GM12878 (cell line): ENCODE data around the gene PIEZO2. TPM values are rescaled to one million over a fixed set of nuclear protein-coding genes. Genes with fewer than 3 reads are reported as not detected.
A peak's percentile ranks its signal among the peaks of the same experiment; 100 is the strongest.

Source experiments
- CBX3 ChIP-seq: fragments of 200-600 bp; sonication (generic); IDR thresholded peaks from 2 replicates; pipeline ENCODE4 v1.6.1; 2016; ENCODE audit warnings: low read depth, borderline replicate concordance
- FOS ChIP-seq: IDR thresholded peaks from 3 replicates; pipeline ENCODE4 v1.6.1; 2011; ENCODE audit warnings: borderline replicate concordance; ENCODE audit not compliant: insufficient read length; ENCODE audit errors: extremely low read depth
- NR2F1 ChIP-seq: fragments of 450-650 bp; conservative IDR thresholded peaks from 2 replicates; pipeline ENCODE4 v1.6.1; 2017; ENCODE audit warnings: mild to moderate bottlenecking
- RBBP5 ChIP-seq: fragments of 200-600 bp; sonication (generic); conservative IDR thresholded peaks from 2 replicates; pipeline ENCODE4 v1.6.1; 2016
- SIX5 ChIP-seq: IDR thresholded peaks from 2 replicates; pipeline ENCODE4 v1.6.1; 2011; ENCODE audit warnings: mild to moderate bottlenecking, low read depth, low read length, moderate library complexity; ENCODE audit not compliant: severe bottlenecking
- SMAD1 ChIP-seq: fragments of 450-650 bp; IDR thresholded peaks from 2 replicates; pipeline ENCODE4 v1.6.1; 2018; ENCODE audit warnings: mild to moderate bottlenecking, low read depth; ENCODE audit not compliant: partially characterized antibody
- SMAD5 ChIP-seq: IDR thresholded peaks from 2 replicates; pipeline ENCODE4 v1.6.1; 2016; ENCODE audit warnings: antibody characterized with exemption, low read depth
- SP1 ChIP-seq: IDR thresholded peaks from one replicate; pipeline ENCODE4 v1.6.1; 2011; ENCODE audit warnings: low read depth, low read length
- polyA plus RNA-seq, 11 experiments: library from polyadenylated mRNA; depleted of rRNA in 4 of 11; unstranded in 6 of 11; stranded (reverse) in 5 of 11; fragments of >200 nt; fragmentation: Nextera tagmentation in 4 of 11; fragmentation: Illumina TruSeq in 1 of 11; extraction: Ambion mirVana in 4 of 11; extraction: Trizol in 1 of 11; gene quantifications; 1 replicate in 1 of 11; 2 replicates in 10 of 11; pipeline versions ENCODE4 v1.2.1 to v1.2.3, GENCODE V29; 2011 to 2016; ENCODE audit warnings: inconsistent platforms in 2 of 11, missing spikeins in 2 of 11, low read depth in 1 of 11
- total RNA-seq, 4 experiments: library from RNA; depleted of rRNA in 3 of 4; stranded (reverse); fragments of >200 nt in 3 of 4; fragmentation: Illumina TruSeq in 1 of 4; extraction: Trizol in 1 of 4; gene quantifications; 2 replicates each; pipeline versions ENCODE4 v1.2.1 to v1.2.3, GENCODE V29; 2013 to 2021
- TF ChIP-seq, protein P1 (sequence below): fragments of 450-650 bp; IDR thresholded peaks from 2 replicates; pipeline ENCODE4 v1.6.1; 2017; ENCODE audit warnings: antibody characterized with exemption, mild to moderate bottlenecking, moderate library complexity
- TF ChIP-seq, protein P2 (sequence below), 3 experiments: IDR thresholded peaks in 2 of 3; conservative IDR thresholded peaks in 1 of 3; 2 replicates each; pipeline ENCODE4 v1.5.1; 2011; ENCODE audit warnings: low read depth in 3 of 3, low read length in 3 of 3, mild to moderate bottlenecking in 3 of 3, control low read depth in 2 of 3, moderate library complexity in 2 of 3, inconsistent platforms in 1 of 3, mixed read lengths in 1 of 3; ENCODE audit not compliant: control insufficient read depth in 2 of 3, insufficient read depth in 1 of 3; ENCODE audit errors: extremely low read depth in 1 of 3
- TF ChIP-seq, protein P3 (sequence below): fragments of 450-650 bp; IDR thresholded peaks from 2 replicates; pipeline ENCODE4 v1.6.1; 2014; ENCODE audit warnings: mild to moderate bottlenecking
- TF ChIP-seq, protein P4 (sequence below): fragments of 450-650 bp; IDR thresholded peaks from 2 replicates; pipeline ENCODE4 v1.6.1; 2016; ENCODE audit warnings: mild to moderate bottlenecking
- TF ChIP-seq, protein P5 (sequence below): fragments of 450-650 bp; IDR thresholded peaks from 2 replicates; pipeline ENCODE4 v1.6.1; 2017; ENCODE audit warnings: mild to moderate bottlenecking
- TF ChIP-seq, protein P6 (sequence below): fragments of 450-650 bp; formaldehyde crosslinking; IDR thresholded peaks from 2 replicates; pipeline ENCODE4 v1.5.0; 2022; ENCODE audit warnings: mild to moderate bottlenecking, missing genetic modification characterization
- TF ChIP-seq, protein P7 (sequence below): fragments of 450-650 bp; conservative IDR thresholded peaks from 2 replicates; pipeline ENCODE4 v1.6.1; 2017; ENCODE audit warnings: mild to moderate bottlenecking, moderate library complexity

The PIEZO2 gene
- total and polyA plus RNA-seq, 10 of the 15 experiments (the other 5 are each of a cell fraction or from before 2014, with no cell fraction given), result 6.7 to 42.3 (median 27.4) TPM

DNA sequence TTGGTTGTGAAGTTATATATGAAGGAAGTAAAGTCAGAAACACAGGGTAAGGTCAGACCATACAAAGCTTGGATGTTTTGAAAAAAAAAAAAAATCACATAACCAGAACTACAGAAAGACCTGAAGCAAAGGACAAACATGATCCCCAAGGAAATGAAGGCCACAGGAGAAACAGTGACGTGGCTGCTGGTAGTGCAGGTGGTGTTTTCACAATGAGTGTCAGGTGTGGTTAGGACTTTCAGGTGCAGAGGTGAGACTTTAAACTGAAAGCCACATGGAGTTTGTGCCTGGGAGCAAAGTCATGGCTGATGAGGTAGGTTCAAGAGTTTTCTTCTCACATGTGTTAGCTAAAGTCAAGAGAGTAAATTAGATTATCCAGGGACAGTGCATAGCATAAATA lies 270.7 kb downstream of the PIEZO2 start (continued):
- TF ChIP-seq, protein P1, sequence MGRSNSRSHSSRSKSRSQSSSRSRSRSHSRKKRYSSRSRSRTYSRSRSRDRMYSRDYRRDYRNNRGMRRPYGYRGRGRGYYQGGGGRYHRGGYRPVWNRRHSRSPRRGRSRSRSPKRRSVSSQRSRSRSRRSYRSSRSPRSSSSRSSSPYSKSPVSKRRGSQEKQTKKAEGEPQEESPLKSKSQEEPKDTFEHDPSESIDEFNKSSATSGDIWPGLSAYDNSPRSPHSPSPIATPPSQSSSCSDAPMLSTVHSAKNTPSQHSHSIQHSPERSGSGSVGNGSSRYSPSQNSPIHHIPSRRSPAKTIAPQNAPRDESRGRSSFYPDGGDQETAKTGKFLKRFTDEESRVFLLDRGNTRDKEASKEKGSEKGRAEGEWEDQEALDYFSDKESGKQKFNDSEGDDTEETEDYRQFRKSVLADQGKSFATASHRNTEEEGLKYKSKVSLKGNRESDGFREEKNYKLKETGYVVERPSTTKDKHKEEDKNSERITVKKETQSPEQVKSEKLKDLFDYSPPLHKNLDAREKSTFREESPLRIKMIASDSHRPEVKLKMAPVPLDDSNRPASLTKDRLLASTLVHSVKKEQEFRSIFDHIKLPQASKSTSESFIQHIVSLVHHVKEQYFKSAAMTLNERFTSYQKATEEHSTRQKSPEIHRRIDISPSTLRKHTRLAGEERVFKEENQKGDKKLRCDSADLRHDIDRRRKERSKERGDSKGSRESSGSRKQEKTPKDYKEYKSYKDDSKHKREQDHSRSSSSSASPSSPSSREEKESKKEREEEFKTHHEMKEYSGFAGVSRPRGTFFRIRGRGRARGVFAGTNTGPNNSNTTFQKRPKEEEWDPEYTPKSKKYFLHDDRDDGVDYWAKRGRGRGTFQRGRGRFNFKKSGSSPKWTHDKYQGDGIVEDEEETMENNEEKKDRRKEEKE, result no peak
- TF ChIP-seq CBX3 (no peak), FOS (no peak), SP1 (peak; percentile 66), SIX5 (no peak), SMAD5 (no peak), NR2F1 (0 out of 2 replicates have a peak, but pooled peaks have one; percentile 43), RBBP5 (no peak), SMAD1 (peak; percentile 79)
- TF ChIP-seq, protein P2, sequence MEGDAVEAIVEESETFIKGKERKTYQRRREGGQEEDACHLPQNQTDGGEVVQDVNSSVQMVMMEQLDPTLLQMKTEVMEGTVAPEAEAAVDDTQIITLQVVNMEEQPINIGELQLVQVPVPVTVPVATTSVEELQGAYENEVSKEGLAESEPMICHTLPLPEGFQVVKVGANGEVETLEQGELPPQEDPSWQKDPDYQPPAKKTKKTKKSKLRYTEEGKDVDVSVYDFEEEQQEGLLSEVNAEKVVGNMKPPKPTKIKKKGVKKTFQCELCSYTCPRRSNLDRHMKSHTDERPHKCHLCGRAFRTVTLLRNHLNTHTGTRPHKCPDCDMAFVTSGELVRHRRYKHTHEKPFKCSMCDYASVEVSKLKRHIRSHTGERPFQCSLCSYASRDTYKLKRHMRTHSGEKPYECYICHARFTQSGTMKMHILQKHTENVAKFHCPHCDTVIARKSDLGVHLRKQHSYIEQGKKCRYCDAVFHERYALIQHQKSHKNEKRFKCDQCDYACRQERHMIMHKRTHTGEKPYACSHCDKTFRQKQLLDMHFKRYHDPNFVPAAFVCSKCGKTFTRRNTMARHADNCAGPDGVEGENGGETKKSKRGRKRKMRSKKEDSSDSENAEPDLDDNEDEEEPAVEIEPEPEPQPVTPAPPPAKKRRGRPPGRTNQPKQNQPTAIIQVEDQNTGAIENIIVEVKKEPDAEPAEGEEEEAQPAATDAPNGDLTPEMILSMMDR (IDR thresholded peaks at IDR 0.05 in 2 of 3, conservative IDR thresholded peaks at IDR 0.05 in 1 of 3; ENCODE audit: control insufficient read depth in 2 of 3, extremely low read depth in 1 of 3, insufficient read depth in 1 of 3, low read depth in 3 of 3, low read length in 3 of 3), result no peak
- TF ChIP-seq, protein P3, sequence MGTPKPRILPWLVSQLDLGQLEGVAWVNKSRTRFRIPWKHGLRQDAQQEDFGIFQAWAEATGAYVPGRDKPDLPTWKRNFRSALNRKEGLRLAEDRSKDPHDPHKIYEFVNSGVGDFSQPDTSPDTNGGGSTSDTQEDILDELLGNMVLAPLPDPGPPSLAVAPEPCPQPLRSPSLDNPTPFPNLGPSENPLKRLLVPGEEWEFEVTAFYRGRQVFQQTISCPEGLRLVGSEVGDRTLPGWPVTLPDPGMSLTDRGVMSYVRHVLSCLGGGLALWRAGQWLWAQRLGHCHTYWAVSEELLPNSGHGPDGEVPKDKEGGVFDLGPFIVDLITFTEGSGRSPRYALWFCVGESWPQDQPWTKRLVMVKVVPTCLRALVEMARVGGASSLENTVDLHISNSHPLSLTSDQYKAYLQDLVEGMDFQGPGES, result no peak
- TF ChIP-seq, protein P4, sequence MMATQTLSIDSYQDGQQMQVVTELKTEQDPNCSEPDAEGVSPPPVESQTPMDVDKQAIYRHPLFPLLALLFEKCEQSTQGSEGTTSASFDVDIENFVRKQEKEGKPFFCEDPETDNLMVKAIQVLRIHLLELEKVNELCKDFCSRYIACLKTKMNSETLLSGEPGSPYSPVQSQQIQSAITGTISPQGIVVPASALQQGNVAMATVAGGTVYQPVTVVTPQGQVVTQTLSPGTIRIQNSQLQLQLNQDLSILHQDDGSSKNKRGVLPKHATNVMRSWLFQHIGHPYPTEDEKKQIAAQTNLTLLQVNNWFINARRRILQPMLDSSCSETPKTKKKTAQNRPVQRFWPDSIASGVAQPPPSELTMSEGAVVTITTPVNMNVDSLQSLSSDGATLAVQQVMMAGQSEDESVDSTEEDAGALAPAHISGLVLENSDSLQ, result peak; percentile 44; the same call in 1 of the 2 replicates
- TF ChIP-seq, protein P5, sequence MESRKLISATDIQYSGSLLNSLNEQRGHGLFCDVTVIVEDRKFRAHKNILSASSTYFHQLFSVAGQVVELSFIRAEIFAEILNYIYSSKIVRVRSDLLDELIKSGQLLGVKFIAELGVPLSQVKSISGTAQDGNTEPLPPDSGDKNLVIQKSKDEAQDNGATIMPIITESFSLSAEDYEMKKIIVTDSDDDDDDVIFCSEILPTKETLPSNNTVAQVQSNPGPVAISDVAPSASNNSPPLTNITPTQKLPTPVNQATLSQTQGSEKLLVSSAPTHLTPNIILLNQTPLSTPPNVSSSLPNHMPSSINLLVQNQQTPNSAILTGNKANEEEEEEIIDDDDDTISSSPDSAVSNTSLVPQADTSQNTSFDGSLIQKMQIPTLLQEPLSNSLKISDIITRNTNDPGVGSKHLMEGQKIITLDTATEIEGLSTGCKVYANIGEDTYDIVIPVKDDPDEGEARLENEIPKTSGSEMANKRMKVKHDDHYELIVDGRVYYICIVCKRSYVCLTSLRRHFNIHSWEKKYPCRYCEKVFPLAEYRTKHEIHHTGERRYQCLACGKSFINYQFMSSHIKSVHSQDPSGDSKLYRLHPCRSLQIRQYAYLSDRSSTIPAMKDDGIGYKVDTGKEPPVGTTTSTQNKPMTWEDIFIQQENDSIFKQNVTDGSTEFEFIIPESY, result no peak
- TF ChIP-seq, protein P6, sequence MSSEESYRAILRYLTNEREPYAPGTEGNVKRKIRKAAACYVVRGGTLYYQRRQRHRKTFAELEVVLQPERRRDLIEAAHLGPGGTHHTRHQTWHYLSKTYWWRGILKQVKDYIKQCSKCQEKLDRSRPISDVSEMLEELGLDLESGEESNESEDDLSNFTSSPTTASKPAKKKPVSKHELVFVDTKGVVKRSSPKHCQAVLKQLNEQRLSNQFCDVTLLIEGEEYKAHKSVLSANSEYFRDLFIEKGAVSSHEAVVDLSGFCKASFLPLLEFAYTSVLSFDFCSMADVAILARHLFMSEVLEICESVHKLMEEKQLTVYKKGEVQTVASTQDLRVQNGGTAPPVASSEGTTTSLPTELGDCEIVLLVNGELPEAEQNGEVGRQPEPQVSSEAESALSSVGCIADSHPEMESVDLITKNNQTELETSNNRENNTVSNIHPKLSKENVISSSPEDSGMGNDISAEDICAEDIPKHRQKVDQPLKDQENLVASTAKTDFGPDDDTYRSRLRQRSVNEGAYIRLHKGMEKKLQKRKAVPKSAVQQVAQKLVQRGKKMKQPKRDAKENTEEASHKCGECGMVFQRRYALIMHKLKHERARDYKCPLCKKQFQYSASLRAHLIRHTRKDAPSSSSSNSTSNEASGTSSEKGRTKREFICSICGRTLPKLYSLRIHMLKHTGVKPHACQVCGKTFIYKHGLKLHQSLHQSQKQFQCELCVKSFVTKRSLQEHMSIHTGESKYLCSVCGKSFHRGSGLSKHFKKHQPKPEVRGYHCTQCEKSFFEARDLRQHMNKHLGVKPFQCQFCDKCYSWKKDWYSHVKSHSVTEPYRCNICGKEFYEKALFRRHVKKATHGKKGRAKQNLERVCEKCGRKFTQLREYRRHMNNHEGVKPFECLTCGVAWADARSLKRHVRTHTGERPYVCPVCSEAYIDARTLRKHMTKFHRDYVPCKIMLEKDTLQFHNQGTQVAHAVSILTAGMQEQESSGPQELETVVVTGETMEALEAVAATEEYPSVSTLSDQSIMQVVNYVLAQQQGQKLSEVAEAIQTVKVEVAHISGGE, result no peak
- TF ChIP-seq, protein P7, sequence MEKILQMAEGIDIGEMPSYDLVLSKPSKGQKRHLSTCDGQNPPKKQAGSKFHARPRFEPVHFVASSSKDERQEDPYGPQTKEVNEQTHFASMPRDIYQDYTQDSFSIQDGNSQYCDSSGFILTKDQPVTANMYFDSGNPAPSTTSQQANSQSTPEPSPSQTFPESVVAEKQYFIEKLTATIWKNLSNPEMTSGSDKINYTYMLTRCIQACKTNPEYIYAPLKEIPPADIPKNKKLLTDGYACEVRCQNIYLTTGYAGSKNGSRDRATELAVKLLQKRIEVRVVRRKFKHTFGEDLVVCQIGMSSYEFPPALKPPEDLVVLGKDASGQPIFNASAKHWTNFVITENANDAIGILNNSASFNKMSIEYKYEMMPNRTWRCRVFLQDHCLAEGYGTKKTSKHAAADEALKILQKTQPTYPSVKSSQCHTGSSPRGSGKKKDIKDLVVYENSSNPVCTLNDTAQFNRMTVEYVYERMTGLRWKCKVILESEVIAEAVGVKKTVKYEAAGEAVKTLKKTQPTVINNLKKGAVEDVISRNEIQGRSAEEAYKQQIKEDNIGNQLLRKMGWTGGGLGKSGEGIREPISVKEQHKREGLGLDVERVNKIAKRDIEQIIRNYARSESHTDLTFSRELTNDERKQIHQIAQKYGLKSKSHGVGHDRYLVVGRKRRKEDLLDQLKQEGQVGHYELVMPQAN, result no peak
